HG03521 (cell line): Measurements from ENCODE around the gene NFIA.
"Not testable (repeated sequence)": the region's sequence is repeated elsewhere in the genome, so short reads cannot be mapped to it uniquely, and the experiment has no call there.

Source experiments
- ATAC-seq: cut with Tn5 transposase; IDR thresholded peaks from one replicate; pipeline ENCODE4 v1.9.1; 2021; ENCODE audit warnings: mild to moderate bottlenecking, moderate library complexity; ENCODE audit not compliant: unreplicated experiment

The NFIA gene

GRCh38 chr1:61265665-61266064, 183.3 kb downstream of the NFIA start:
- no peak for ATAC-seq

DNA sequence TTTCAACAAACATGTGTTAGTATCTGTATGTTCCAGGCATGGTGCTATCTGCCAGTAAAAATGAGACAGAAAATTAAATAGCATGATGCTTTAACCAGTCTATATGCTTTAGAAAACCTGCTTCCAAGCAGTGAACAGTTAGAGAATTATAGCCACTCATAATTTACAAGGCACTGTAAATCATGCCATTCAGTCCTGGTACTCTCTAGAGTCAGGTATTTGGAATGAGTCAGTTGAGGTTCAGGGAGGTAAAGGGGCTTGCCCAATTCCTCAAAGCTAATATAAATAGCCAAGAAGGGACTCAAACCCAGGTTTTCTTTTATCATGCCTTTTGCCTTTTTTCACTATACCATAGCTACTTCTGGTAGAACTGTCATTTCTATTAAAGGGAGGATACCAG, 184.4 kb downstream of the NFIA start:
- ATAC-seq, result no peak

GRCh38 chr1:61268546-61269240, 186.3 kb downstream of the NFIA start:
- ATAC-seq, result no peak

DNA sequence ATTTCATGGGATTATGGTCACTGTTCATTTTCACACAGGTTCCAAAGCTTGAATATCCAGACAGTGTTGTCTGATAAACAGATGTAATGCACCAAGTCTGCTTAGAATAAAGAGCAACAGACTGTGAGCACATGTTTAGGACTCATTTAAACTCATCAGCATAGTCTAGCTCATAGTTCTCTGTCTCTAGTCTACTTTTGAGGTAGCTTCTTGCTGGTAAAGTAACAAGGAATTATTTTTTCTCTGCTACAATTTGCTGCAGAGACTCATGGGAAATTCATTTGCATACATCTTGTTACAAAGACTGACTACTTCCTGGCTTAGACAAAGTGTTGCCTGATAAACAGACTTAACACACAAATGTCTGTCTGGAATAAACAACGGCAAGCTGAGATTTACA, 187.2 kb downstream of the NFIA start:
- no peak for ATAC-seq

GRCh38 chr1:61270107-61270506, 187.7 kb downstream of the NFIA start:
- ATAC-seq, result no peak

DNA sequence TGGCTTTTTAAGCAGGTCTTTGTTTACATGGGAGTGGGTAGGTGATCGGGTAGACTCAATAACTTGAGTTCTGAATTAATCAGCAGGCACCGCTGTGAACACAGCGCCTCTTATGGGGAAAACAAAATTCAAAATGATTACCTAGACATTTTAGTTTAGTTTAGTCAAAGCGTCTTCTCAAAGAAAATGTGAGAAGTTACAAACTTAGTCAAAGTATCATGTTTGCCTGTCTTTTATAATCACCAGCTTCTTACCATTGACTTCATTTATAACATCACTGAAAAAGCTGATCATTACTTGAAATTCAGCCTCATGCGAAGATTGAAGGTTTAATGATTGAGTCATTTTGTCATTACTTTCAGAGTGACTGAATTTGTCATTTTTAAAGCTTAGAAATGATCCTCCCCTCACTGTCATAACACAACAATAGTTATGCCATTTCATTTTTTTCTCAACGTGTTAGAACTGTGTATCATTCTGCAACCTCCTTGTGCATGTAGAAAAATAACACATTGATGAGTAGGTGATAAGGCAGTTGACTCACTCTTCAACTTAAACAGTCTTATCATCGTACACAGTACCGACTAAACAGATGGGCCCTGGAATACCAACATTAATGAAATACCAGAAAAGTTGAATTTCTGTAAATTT, 188.5 kb downstream of the NFIA start:
- ATAC-seq, result no peak

- ATAC-seq, result no peak
Observed at GRCh38 chr1:61271412-61271789, 189.0 kb downstream of the NFIA start.

- ATAC-seq, result no peak
Observed at GRCh38 chr1:61273167-61273705, 190.9 kb downstream of the NFIA start.

DNA sequence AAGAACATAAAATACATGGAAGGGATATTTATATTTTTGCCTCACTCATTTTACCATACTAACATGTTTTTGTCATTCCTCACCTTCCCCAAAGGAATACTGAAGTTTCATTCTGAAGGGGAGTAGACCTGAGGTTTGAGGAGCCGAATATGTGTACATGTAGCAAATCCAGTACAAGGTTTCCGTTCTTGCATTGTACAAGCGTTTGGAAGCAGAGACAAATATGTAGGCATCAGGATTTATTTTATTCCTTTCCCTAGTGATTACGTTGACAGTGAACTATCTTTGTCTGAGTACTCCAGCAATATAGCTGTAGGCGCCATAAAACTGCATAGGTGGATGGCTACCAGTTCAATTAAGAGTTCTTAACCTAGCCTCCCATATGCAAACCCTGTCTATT, 191.5 kb downstream of the NFIA start:
- no peak for ATAC-seq

- ATAC-seq, result no peak
Observed at GRCh38 chr1:61274939-61275338, 192.6 kb downstream of the NFIA start.

DNA sequence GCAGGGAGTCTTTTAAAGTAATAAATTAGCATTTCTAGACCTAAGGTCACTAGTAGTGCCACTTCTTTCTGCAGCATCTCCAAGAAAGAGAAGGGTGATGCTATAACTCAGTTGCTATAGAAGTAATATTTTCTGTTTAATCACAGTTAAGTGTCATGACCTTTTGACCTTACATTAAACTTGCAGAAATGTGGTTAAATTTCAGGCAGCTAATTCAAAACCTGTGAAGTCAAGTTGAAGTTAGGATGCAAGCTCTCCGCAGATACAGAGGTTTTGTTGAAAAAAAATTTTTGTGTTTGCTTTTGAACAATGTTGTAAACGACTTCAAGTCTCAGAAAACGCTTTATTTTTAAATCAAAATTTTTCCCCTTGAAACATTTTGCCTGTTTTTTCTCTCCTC, 193.9 kb downstream of the NFIA start:
- no peak for ATAC-seq

DNA sequence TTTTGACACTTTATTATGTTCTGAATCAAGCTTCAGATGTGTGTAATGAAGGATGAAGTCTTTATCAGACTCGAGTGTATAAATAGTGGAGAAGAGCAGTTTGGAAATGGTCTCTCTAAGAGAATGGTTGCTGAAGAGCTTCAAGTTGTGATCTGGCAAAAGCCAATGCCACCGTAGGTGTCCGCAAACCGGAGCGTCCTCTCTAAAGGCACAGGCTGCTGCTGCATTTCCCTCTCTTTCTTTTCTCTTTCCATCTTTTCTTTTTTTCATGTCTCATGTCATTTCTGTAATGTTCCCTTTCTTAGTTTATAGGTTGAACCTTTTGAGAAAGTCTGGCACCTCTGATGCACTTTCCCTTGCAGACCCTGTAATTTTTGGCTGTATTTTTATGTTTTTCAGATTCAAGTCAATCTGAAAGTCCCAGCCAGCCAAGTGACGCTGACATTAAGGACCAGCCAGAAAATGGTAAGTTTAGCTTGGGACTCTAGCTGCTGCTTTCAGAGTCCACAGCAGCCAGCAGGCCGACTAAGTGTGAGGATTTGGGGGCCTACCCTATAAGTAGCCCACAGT, 194.8 kb downstream of the NFIA start:
- no peak for ATAC-seq

GRCh38 chr1:61278503-61278902, 196.1 kb downstream of the NFIA start:
- not testable (repeated sequence) for ATAC-seq

GRCh38 chr1:61278966-61279365, 196.6 kb downstream of the NFIA start:
- ATAC-seq, result no peak

DNA sequence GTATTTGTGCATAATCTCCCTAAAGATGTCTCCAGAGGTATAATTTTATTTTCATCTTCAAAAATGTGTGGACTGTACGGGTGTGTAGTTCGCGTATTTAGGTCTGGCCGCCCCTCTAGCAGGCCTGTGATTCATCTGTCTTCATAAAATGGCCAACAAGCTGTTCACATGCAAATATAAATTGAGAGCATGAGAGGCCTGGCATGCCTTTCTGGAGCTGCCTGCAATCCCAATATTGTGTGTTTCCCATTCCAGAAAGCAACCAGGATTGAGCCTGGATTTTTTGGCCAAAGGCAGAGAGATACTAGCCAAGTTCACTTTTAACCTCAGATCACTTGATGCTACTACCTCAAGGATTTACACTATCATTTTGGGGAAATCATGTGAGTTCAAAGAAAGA, 197.2 kb downstream of the NFIA start:
- no peak for ATAC-seq

GRCh38 chr1:61280452-61280851, 198.1 kb downstream of the NFIA start:
- ATAC-seq, result no peak

DNA sequence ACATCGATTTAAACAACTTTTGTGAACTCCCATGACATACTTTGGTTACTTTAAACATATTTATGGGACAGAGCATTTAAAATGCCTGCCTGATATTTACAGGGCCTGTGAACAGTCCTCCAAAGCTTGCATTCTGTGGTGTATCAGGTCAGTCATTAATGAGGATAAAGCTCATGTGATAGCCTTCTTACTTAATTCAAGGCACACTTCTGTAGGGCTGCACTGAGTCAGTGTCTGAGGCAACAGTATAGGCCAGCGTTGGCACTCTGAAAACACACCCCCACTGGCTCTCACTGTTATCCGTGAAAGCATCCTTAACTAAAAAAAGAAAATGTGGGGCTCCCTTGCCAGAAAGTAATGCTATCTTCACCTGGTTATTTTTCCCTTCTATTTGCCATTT, 200.0 kb downstream of the NFIA start:
- ATAC-seq, result no peak

DNA sequence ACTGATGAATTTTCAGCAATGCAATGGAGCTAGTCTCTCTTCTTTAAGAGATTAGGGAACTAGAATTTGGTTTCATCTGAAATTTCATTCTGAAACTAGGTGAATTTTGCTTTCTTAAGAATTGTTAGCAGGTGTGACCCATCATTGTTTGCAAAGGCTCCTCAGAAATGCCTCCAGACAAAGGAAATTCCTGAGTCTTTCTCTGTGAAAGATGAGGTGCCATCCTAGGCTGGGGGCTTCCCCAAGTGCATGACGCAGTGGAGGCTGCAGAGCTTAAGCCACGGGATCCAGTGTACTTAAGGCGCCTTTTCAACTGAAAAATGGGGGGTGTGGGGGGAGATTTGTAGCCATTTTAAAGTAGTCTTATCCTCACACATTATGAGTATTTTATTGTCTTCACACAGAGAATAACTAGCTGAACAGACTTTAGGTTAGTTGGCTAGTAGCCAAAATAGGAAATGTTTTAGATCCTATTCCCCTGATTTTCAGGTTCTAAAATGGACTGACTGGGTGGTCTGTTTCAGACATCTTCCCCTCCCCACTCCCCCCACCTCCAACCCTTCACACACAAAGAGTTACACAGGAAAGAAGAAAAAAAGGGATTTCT, 202.0 kb downstream of the NFIA start:
- ATAC-seq, result no peak

DNA sequence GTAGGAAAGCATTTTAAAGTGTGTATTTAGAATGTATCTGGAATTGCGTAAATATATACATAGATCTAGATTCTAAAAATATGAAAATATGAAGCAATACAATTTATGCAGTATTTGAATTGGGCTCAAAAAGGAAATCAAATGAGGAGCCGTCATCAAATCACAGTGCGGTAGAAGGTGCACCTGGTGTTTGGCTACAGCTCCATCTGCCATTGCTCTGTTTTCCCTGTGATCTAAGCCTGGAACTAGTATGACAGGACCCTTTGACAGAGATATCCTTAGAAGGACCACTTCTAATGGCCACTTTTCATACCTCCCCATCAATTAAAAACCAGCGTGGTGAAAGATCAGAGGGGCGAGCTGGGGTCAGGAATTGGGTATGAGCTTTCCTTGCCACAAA, 202.6 kb downstream of the NFIA start:
- ATAC-seq, result no peak

DNA sequence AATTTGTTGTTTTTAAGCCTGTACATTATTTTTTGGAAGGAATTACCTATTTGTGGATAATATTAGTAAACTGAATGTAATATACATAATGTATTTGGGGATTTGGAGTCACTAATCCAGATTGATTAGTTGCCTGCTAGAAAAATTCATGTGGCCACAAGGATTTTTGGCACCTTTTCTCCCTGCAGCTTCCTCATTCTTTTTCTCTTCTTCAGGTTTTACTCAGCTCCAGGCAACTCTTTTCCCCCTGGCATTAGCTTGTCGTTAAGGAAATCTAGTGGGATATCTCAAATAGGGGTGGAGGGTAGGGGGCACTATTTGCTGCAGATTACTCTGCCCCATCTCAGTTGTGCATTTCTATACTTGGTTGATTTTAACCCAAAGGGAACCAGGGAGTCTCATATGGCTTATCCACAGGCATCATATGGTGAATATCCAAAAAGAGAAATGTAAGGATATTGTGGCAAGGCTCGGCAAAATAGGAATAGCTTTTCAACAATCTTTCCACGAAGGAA, 203.1 kb downstream of the NFIA start:
- no peak for ATAC-seq

DNA sequence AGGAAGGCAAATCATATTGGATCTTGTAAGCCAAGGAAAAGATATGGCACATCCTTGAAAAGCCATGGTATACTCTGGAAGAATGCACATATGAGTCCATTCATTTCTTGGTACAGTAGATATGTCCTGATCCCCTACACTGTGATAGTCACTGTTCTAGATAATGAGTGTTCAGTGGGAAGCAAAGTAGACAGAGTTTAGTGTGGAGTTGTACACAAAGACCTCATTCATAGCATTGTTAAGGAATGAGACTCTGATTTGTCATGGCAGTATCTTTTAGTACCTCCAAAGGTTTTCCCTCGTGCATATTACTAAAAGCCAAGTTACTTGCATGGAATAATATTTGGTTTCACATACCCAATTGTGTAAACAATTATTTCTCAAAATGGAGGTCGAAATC, 204.7 kb downstream of the NFIA start:
- no peak for ATAC-seq

DNA sequence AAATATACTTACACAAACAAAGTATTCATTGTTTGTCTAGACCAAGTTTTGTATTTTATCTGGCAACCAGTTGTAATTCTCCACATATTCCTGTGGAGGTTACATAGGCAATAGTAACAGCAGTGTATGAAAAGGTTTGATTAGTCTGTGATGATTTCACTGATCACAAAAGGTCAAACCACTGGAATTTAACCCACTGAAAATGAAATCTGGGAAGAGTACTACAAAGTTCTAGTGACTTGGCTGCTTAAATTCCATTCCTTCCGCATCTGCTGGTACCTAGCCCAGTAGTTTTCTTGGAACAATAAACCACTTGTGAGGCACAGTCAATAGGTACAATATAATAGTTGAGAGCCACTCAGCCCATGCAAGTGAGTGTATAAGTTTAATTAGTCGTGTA, 205.4 kb downstream of the NFIA start:
- no peak for ATAC-seq
